K562 (cell line): ENCODE measurements around the gene MALAT1. TPM values are rescaled to one million over a fixed set of nuclear protein-coding genes. Genes with fewer than 3 reads are reported as not detected.

Source experiments
- CUX1 ChIP-seq: fragments of 200-800 bp; sonication (Bioruptor generic); IDR thresholded peaks from 2 replicates; pipeline ENCODE4 v1.6.1; 2016; ENCODE audit warnings: missing genetic modification characterization, missing compliant biosample characterization
- HES1 ChIP-seq: fragments of 450-650 bp; IDR thresholded peaks from 2 replicates; pipeline ENCODE4 v1.6.1; 2016; ENCODE audit warnings: low read depth, mild to moderate bottlenecking, moderate library complexity
- HMG20A ChIP-seq: fragments of 450-650 bp; formaldehyde crosslinking; conservative IDR thresholded peaks from 2 replicates; pipeline ENCODE4 v1.4.0; 2020; ENCODE audit warnings: mild to moderate bottlenecking, mixed read lengths
- HNRNPK ChIP-seq: fragments of 200-400 bp; formaldehyde crosslinking; IDR thresholded peaks from one replicate; pipeline ENCODE4 v1.6.1; 2018; ENCODE audit warnings: mild to moderate bottlenecking, low read depth, low read length; ENCODE audit not compliant: poor library complexity, severe bottlenecking
- KHSRP ChIP-seq: fragments of 450-650 bp; IDR thresholded peaks from 2 replicates; pipeline ENCODE4 v1.6.1; 2017
- KLF10 ChIP-seq: fragments of 250-450 bp; sonication (Bioruptor Pico); IDR thresholded peaks from 2 replicates; pipeline ENCODE4 v1.6.1; 2021; ENCODE audit warnings: matching md5 sums
- LCOR ChIP-seq: sonication (generic); formaldehyde crosslinking; IDR thresholded peaks from 2 replicates; pipeline ENCODE4 v1.8.0; 2022; ENCODE audit warnings: mild to moderate bottlenecking, missing genetic modification reagents
- PHTF2 ChIP-seq: fragments of 250-450 bp; sonication (Bioruptor Pico); IDR thresholded peaks from 2 replicates; pipeline ENCODE4 v1.5.0; 2021; ENCODE audit warnings: mild to moderate bottlenecking
- RBFOX2 ChIP-seq: fragments of 200-400 bp; formaldehyde crosslinking; IDR thresholded peaks from 2 replicates; pipeline ENCODE4 v1.6.1; 2017; ENCODE audit warnings: low read depth, mild to moderate bottlenecking, low read length, moderate library complexity
- SMAD4 ChIP-seq: fragments of 250-450 bp; sonication (Bioruptor Pico); conservative IDR thresholded peaks from 2 replicates; pipeline ENCODE4 v1.8.0; 2021; ENCODE audit warnings: inconsistent platforms, mild to moderate bottlenecking, moderate library complexity
- STAT5A ChIP-seq: IDR thresholded peaks from 2 replicates; pipeline ENCODE4 v1.6.1; 2012; ENCODE audit warnings: low read length, inconsistent platforms, borderline replicate concordance
- TCF15 ChIP-seq: fragments of 250-450 bp; sonication (Bioruptor Pico); IDR thresholded peaks from 2 replicates; pipeline ENCODE4 v1.8.0; 2022; ENCODE audit warnings: moderate library complexity, mild to moderate bottlenecking, inconsistent platforms
- ZBTB26 ChIP-seq: fragments of 450-650 bp; formaldehyde crosslinking; IDR thresholded peaks from 2 replicates; pipeline ENCODE4 v1.4.0; 2022; ENCODE audit warnings: missing genetic modification characterization
- ZBTB33 ChIP-seq: sonication (generic); formaldehyde crosslinking; IDR thresholded peaks from 2 replicates; pipeline ENCODE4 v1.8.1; 2023; ENCODE audit warnings: mild to moderate bottlenecking, missing genetic modification reagents
- ZFP1 ChIP-seq: fragments of 450-650 bp; formaldehyde crosslinking; IDR thresholded peaks from 2 replicates; pipeline ENCODE4 v1.4.0; 2020; ENCODE audit warnings: mild to moderate bottlenecking, mixed read lengths
- ZFP30 ChIP-seq: fragments of 250-450 bp; sonication (Bioruptor Pico); IDR thresholded peaks from 2 replicates; pipeline ENCODE4 v1.8.0; 2022; ENCODE audit warnings: moderate library complexity, mild to moderate bottlenecking, inconsistent platforms, borderline replicate concordance
- ZFPM2 ChIP-seq: fragments of 250-450 bp; sonication (Bioruptor Pico); IDR thresholded peaks from 2 replicates; pipeline ENCODE4 v1.5.1; 2022; ENCODE audit warnings: mild to moderate bottlenecking
- ZNF124 ChIP-seq: sonication (generic); formaldehyde crosslinking; IDR thresholded peaks from 2 replicates; pipeline ENCODE4 v1.8.1; 2022; ENCODE audit warnings: missing genetic modification reagents
- polyA plus RNA-seq, 8 experiments: library from polyadenylated mRNA; depleted of rRNA in 4 of 8; stranded (reverse) in 5 of 8; unstranded in 3 of 8; fragments of >200 nt; fragmentation: Nextera tagmentation in 2 of 8; fragmentation: Illumina TruSeq in 1 of 8; extraction: Ambion mirVana in 2 of 8; extraction: Trizol in 1 of 8; gene quantifications; 2 replicates each; pipeline versions ENCODE4 v1.2.1 to v1.2.3, GENCODE V29; 2011 to 2014; ENCODE audit warnings: inconsistent platforms in 1 of 8, missing spikeins in 1 of 8
- total RNA-seq, 7 experiments: library from RNA; depleted of rRNA in 6 of 7; stranded (reverse); fragments of >200 nt in 6 of 7; fragmentation: Illumina TruSeq in 2 of 7; extraction: Trizol in 2 of 7; gene quantifications; 2 replicates each; pipeline versions ENCODE4 v1.2.1 to v1.2.3, GENCODE V29; 2011 to 2021; ENCODE audit warnings: low replicate concordance in 1 of 7

The MALAT1 gene
- total and polyA plus RNA-seq, 9 of the 15 experiments (the other 6 are each of a cell fraction or from before 2014, with no cell fraction given), result 363 to 8,715 (median 2,351) TPM

GRCh38 chr11:65501472-65502273, 2.8 kb downstream of the MALAT1 start (continued):
- TF ChIP-seq HES1 (no peak), KHSRP (no peak; the same call in none of the 2 replicates), HNRNPK (no peak), TCF15 (CRISPR knock-in tag) (no peak), ZNF124 (CRISPR knock-in tag) (no peak), ZFPM2 (CRISPR knock-in tag) (peak; percentile 22), LCOR (CRISPR knock-in tag) (peak; percentile 91), KLF10 (CRISPR knock-in tag) (0 out of 2 replicates have a peak, but pooled peaks have one; percentile 6), SMAD4 (no peak), ZBTB33 (peak; percentile 36; the same call in 1 of the 2 replicates), RBFOX2 (peak; percentile 68), STAT5A (0 out of 2 replicates have a peak, but pooled peaks have one; percentile 30), CUX1 (CRISPR knock-in tag) (peak; percentile 79), ZFP30 (CRISPR knock-in tag) (peak; percentile 40; the same call in 1 of the 2 replicates), ZBTB26 (0 out of 2 replicates have a peak, but pooled peaks have one; percentile 7), ZFP1 (CRISPR knock-in tag) (peak; percentile 16), PHTF2 (0 out of 2 replicates have a peak, but pooled peaks have one; percentile 61), HMG20A (CRISPR knock-in tag) (peak; percentile 49; the same call in 1 of the 2 replicates)
